T follicular helper cell (primary cell): ENCODE results near the gene ITIH4.

Experiments
- DNase-seq: peaks from one replicate; pipeline ENCODE4 v3.0.0-alpha.2; 2020; ENCODE audit warnings: low read depth
- total RNA-seq, 2 experiments: gene quantifications; one replicate each; lab custom pipeline; 2026; lab: John Stamatoyannopoulos, UW

The ITIH4 gene
- total RNA-seq = 0.61 to 1.4 reads per million in 2 experiments

DNA sequence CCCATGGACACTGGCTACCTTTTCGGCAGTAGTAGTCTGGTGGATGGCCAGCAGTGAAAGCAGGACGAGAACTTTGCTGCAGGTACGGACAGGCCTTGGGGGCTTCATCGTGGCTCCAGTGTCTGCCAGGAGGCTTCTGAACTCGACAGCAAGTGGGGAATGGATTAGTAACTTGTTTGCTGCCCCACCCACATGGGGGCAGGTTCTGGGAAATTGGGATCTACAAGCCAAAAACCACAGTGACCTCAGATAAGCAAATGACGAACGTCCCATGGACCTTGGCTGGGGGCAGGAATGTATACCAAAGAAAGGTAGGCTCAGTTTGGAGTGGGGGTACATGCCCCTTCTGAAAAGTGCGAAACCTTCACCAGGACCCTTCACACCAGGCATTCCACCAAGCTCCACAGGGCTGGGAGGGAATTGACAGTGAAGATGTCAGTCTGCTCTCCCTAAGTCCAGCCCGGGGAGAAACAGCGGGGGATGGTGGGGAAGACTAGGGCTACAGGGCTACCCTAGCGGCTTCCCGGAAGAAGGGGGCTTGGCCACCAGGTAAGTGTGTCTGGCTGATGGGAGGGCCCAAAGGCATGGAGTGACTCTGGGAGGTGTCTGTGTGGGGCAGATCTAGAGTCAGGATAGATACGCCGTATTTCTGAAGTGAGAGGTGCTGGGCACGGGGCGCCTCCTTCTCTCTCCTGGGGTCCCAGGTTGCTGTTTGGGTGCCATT, at the start of gene ITIH4:
TSS of gene ITIH4 (minus strand) at position 138 of the 724 bp plus-strand sequence. CDS start at position 108, 30 bp downstream.
- DNase-seq = no peak

DNA sequence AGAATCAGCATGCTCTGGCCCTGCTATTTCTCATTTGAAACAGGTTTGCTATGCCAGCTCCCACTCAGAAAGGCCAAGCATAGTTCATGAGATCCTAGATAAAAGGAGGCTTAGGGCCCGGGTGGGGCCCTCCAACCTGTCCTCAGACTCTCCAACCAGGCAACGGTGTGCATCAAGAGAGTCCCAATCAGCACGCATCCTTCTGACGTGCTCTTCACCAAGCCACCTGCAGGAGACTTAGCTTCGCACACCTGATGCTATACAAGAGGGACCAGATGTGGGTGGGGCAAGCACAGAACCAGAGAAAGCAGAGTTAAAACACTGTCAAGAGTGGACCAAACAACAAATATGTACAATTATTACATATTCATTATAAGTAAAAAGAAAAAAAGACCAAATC, 49.6 kb upstream of the ITIH4 start:
- no peak for DNase-seq

DNA sequence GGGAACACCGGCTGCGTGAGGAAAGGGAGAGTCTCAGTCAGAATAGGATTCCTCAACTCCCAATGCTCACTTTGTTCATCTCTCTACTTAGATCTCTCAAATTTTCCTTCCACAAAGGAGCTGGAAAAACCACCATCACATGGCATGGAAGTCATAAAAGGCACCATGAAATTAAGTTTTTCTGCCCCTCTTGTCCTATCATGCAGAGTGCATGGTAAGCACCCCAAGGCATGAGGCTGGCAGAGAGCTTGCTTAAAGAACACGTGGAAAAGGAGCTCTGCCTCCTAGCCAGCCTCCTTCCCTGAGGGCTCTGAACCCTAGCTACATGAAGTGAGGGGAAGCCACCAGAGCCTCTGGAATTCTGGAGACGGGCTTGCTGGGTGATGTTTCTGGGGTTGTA, 49.1 kb upstream of the ITIH4 start:
- no peak for DNase-seq

DNA sequence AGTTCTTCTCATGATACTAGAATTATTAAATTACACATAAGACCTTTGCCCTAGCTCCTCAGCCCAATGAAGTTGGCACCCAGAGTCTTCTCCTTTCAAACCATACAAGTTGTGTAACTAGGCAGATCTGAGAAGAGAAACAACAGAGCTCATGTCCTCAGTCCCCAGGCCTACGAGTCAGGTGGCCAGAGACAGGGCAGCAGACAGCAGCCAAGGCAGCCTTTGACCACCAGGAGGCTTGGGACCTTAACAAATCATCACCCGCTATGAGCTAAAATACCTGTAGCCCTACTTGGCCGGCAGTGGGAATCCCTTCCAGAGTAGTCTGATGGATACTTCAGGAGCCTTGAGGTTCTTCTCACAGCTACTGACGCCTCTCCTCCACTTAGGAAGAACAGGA, 48.6 kb upstream of the ITIH4 start:
- DNase-seq = no peak

DNA sequence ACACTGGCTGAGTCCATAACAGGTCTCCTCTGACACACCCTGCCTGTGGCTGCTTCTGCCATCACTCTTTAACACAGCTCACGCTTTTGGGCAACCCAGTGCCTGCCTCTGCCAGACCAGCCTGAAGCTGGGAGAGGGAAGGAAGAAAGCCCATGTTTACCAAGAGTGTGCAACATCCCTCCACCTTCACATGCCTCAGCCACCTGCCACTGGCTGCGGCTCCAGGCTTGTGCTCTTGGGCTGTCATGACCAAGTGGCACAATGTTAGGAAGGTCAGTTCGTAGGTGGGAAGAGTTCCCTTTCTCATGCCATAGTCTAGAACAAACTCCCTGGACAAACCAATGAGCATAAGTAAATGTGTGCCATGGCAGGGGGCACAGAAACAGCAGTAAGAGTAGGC, 46.6 kb upstream of the ITIH4 start:
- DNase-seq = no peak

DNA sequence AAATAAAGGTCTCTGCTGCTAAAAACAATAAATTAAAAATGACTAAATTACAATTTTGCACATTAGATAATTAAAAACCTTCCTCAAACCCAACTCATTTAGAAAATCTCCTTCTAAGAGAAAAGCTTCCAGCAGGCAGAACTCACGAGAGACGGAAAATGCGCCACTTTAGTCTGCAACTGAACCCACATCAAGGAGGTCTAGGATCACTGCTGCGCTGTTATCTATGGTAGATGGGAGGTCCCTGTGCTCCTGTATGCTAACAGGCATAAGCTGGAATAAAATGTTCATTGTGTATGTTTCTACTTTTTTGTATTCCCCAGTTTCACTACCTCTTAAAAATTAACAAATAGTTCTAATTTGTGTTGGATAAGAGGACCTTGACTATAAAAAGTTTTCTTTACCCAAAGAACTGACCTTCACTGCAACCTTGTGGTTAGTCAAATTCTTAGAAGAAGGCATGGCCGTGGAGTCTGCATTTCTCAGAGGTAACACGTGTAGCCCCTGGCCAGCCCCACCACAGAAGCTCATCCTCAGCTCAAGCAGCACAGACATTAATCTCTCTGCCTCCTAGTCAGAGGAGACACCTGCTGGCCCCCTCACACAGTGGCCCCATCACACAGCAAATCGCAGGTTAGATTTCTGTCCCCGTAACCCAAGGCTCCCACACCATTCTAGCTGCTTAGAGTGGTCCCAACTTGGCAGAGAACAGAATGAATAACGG, 44.6 kb upstream of the ITIH4 start:
- no peak for DNase-seq

DNA sequence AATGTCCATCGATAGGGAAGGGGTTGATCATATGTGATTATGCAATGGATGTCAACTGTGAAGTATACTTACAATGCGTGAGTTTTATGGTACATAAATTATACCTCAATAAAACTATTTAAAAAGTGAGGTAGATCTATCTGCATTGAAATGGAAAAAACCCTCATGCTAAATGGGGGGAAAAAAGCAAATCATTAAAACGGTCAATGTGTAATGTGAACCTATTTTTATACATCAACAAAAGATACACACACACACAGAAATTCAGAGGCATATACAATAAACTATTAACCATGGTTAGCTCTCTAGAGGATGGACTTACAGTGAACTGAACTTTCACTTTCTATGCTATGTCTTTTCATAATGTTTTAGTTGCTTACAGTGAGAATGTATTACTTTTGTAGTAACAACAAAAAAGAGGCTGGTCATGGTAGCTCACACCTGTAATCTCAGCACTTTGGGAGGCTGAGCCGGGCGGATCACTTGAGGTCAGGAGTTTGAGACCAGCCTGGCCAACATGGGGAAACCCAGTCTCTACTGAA, 43.8 kb upstream of the ITIH4 start:
- no peak for DNase-seq

DNA sequence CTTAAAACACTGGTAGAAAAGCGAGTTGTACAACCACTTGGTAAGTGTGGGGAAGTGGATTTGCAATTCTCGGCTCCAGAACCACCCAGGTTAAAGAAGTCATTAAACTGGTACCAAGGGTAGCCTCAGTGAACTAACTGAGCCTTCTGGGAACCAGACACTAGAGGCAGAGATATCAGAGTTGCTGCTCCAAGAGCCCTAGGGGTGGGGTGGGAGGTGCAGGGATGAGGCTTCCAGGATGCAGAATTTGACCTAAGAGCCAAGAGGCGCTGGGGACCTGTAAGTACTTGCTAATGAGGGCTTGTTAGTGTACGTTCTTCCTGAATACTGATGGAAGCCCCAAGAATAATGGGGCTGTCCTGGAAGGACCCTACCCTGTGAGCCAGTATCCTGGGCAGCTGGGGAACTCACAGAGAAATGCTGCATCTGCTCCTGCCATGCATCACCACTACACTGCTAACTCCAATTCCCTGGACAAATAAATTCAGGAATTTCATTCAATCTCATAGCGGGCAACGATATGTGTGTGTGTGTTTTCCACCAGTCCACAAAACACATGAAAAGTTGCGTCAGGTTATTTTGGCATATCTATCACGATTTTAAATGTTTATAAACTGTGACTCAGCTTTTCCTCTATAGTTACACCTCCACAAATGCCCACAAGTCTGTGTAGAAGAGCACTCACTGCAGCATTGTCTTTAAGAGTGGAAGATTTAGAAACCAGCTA, 43.1 kb upstream of the ITIH4 start:
- no peak for DNase-seq

DNA sequence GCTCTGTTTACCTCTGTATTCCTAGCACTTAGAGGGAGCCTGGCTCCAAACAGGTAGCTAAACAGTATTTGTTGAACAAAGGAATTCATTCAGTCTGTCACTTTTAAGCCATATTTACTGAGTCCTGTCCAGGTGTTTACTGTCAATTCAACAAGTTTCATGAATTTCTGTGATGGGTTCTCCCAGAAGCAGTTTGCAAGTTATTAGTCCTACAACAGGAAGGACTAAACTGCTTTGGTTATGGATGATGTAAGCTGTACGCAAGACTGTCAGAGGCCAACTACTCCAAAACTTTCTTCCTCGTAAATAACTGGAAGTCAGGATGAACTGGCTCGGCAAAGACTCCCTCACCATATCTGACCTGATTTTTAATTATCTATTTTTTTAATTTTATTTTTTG, 41.8 kb upstream of the ITIH4 start:
- DNase-seq = no peak

DNA sequence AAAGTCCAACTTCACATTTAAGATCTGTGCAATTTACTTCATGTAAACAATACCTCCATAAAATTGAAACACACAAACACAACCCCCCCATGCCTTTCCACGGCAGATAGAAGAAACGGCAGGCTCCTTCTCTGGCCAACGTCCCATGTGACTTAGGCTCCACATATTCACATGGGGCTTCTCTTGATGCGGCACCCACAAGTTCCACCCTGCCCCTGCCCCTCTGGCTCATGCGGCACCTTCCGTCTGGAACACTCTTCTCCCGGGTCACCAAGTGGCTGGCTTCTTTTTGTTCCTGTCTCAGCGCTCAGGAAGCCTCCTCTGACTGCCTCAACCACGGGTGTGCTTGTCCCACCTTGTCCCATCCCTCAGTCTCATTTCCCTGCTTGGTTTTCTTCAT, 41.3 kb upstream of the ITIH4 start:
- no peak for DNase-seq

DNA sequence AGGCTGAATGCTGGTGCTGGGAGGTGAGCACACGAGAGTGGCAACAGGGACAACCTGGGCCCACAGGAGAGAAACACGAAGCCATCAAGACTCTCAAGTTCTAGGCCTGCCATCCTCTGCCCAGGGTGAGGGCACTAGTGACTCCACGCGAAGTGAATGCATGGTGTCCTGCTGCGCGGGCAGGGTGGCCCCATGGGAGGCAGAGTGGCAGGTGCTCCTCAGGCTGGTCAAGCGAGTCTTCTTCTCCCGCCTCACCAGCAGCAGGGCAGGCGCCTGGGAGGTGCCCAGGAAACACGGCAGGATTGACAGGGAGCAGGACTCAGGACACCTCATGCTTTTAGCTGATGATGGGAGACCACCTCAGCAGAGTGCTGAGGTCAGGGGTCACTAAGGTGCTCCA, 40.0 kb upstream of the ITIH4 start:
- DNase-seq = no peak

DNA sequence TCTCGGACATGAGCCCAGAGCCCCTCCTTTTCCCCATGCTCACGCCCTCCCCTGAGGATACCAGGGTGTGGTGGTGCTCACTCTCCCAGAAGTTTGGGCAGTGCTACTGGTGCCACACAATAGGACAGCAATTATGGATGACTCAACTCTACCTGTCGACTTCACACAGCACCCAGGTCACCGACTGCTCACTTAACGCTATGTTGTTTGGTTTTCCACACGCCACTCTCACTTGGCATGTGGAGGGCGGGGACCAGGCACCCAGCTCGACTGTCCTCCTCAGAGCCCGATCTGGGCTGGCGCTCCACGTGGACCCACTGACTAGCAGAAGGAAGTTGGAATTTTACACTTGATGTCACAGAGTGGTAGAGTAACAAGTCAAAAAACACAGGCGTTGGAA, 36.0 kb upstream of the ITIH4 start:
- DNase-seq = no peak

DNA sequence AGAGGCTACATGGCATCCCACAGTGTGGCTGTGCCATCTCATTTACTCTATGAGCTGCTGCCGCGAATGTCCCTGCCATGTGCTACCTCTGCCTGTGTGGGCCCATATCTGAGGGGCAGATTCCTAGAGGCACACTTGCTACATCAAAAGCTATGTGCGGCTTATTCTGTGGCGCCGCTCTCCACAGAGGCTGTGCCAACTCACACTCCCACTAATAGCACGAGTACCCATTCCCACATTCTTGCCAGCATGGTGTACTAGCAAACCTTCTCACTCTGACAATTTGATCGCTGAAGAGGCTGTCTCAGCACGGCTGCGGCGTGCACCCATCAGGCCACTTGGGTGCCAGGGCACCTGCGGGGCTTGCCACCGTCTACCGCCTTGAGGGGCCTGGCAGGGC, 35.5 kb upstream of the ITIH4 start:
- DNase-seq = no peak

DNA sequence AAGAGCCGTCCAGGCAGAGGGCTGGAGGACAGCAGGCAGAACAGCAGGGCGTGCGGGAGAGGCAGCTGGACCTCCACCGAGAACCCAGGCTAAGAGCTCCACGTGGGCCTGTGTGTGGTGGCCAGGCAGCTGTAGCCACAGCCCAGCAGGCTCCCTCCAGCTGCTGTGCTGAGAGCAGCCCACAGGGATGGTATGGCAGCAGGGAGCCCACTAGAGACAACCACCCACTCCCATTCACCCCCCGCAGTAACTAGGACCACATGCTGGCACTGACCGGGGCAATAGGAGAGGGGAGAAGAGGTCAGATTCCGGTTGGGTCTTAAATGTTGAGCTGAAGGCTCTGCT, 29.9 kb upstream of the ITIH4 start:
- no peak for DNase-seq

DNA sequence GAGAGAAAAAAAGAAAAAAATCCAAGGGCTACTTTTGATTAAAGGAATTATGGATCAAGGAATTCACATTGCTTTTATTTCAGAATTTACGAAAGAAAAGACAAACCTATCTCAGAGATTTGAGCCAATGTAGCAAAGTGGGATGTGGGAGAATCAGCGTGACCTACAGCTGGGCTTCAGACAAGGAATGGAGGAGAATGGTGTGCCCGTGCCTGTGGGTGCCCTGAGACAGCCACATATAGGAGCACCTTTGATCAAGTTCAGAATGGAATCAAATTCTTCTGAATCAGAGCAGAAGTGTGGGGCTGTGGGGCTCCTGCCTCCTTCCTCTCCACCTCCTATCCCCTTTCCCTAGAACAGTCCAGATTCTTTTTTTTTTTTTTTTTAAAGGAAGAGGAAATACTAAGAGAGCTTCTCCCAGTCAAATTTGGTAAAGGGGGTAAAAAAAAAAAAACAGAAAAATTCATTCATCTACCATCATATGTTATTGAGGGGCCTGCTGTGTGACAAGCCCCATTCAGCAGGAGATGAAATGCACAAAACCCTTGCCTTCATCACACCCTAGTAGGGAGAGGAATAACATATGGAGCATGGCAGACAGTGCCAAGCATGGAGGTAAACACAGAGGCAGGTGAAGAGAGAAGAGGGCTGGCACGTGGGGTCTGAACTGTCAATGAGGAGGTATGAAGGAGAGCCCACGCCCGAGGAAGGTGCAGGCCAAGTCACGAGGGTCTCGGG, 29.4 kb upstream of the ITIH4 start:
- no peak for DNase-seq

DNA sequence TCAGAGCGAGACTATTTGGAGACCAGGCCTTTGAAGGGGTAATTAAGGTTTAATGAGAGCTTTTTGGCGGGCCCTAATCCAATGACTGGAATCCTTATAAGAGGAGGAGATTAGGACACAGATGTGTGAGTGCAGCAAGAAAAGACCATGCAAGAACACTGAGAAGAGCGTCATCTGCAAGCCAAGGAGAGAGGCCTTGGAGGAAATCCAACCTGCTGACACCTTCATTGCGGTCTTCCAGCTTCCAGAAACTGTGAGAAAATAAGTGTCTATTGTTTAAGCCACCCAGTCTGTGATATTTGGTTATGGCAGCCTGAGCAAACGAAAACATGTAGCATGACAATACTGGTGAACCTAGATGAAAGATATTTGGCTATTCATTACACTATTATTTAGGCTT, 27.4 kb upstream of the ITIH4 start:
- no peak for DNase-seq

DNA sequence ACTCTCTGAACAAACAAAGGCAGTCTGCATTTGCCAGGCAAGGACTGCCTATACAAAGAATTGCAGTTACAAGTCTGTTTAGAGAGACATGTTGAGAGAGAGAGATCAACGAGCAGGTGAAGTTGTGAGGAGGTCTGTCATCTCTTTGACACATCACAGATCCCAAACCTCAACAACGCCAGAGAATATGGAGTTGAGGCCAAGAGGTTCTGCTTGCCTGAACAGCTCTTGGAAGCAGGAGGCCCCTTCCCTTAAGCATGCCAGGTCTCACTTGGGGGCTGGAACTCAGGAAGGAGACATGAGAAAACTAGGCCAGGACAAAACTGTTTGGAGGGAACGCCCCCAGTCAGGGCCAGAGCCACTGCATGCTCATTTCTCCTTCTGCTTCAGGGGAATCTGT, 26.7 kb upstream of the ITIH4 start:
- no peak for DNase-seq

DNA sequence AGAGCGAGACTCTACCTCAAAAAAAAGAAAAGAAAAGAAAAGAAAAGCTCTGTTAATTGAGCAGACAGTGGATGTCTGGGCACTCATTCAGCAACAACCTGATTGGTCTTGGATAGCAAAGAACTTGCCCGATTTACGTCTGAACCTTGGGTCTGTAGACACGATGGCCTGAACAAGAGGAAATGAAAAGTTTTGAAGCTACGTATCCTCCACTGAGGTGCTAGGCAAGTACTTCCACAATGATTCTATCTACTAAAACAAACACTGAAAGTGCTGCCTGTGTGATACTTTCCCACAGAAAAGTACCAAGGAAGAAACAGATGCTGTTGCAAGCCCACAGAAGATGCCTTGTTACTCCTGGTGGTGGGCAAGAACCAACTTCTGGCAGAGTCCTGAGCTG, 26.2 kb upstream of the ITIH4 start:
- no peak for DNase-seq

DNA sequence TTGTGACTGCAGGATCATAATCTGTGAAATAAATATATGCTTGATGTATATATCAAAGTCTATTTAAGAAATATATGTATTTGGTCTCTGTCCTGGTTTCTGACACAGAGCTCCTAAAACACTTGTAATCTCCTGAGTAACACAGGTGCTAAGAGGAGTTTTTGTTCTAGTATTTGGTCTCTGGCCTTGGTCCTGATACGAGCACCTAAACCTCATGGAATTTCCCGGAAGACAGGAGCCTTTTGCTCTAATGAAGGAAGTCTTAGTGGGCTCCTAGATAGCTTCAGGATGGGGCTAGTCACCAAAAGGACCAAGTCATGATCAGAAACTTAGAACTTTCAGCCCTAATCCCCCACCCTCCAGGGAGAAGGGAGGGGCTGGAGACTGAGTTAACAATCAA, 23.5 kb upstream of the ITIH4 start:
- no peak for DNase-seq

DNA sequence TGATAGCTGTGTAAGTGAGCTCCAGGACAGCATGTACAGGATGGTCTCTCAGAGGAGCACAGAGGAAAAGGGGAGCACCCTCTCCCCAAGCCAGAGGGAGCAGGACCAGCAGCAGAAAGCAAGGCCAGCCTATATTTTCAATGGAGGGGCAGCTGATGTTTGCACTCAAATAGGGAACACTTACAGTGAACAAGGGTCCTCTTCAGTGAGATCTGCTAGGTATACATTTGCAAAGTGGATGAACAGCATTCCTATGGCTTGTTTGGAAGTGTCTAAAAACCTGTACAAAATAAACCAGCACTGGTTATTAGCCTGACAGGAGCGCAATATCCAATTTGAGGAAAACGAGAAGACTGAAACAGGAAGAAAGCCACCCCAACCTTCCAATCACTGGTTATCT, 21.9 kb upstream of the ITIH4 start:
- DNase-seq = no peak

DNA sequence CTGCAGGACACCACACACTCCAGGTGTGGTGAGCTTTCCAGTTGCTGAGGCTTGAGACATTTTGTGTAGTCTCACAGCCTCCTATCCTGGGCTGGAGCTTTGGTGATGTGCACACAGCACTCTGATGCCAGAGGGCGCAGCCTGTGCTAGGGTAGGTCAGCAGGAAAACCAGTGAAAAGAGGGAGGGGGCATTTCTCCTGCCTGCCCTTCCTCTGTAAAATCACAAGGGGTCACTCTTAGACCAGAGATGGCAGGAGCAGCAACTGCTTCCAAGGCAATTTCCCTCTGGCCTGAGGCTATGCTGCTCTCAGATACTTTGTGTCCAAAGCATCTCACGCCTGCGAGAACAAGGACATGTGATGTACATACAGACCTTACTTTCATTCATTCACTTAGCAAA, 20.9 kb upstream of the ITIH4 start:
- DNase-seq = no peak

DNA sequence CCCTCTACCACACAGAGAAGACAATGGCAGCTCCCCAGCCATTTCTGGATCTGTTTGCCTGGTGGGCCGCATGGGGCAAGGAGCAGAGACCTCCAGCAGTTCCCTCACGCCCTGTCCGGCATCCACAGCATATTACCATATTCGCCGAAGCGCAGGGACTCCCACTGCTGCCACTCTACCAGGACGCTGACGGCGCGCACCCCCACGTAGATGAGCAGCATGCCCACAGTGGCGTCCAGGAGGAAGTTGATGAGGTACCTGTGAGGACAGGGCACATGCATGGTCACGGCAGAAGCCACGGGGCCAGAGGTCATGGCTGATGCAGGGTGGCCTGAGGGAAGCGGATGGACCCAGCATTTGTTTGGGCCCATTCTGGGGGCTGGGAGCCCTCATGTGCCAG, 19.2 kb upstream of the ITIH4 start:
- DNase-seq = no peak
